Fibroblast of lung (primary cell): ENCODE measurements around the gene ZNF618.

Experiments used
- CTCF ChIP-seq, 2 donors: IDR thresholded peaks in 1 of 2; conservative IDR thresholded peaks in 1 of 2; 1 replicate in 1 of 2; 2 replicates in 1 of 2; pipeline ENCODE4 v1.5.1; 2011 to 2012; ENCODE audit warnings: low read length in 2 of 2, control low read depth in 1 of 2, inconsistent platforms in 1 of 2, low read depth in 1 of 2, mild to moderate bottlenecking in 1 of 2
- EZH2 ChIP-seq: IDR thresholded peaks from 2 replicates; pipeline ENCODE4 v1.5.1; 2012; ENCODE audit warnings: low read length, control low read depth, mild to moderate bottlenecking; ENCODE audit errors: missing control alignments

- TF ChIP-seq CTCF (conservative IDR thresholded peaks at IDR 0.05 in 1 of 2, IDR thresholded peaks at IDR 0.05 in 1 of 2; ENCODE audit: low read depth in 1 of 2, low read length in 2 of 2) (no peak), EZH2 (peak; percentile 74)
These were observed 223.0 kb downstream of the ZNF618 start, which contains the start of gene KIF12 for GRCh38 chr9:114098936-114099668.
